Gastrocnemius medialis (tissue), 4 donors: Measurements from ENCODE around the gene BRIP1. TPM values are rescaled to one million over a fixed set of nuclear protein-coding genes. Genes with fewer than 3 reads are reported as not detected.
"Not testable (repeated sequence)": the region's sequence is repeated elsewhere in the genome, so short reads cannot be mapped to it uniquely, and the experiment has no call there.

Experiments used
- ATAC-seq, 2 donors: fragments of 150-250 bp; one replicate each; pipeline ENCODE4 v1.9.1; 2016
- DNase-seq, 2 donors: peaks; one replicate each; pipeline ENCODE4 v3.0.0-alpha.2; 2019
- H3K27ac ChIP-seq, 4 donors: fragments of 200-600 bp; sonication (generic); 1 replicate in 1 of 4; 2 replicates in 3 of 4; pipeline ENCODE4 v1.5.1; 2016 to 2018; ENCODE audit warnings: mild to moderate bottlenecking in 2 of 4, moderate library complexity in 1 of 4
- H3K27me3 ChIP-seq, 3 donors: fragments of 200-600 bp; sonication (generic) in 2 of 3; 1 replicate in 1 of 3; 2 replicates in 2 of 3; pipeline versions ENCODE4 v1.5.1 to v1.6.0; 2016 to 2019; ENCODE audit warnings: mild to moderate bottlenecking in 1 of 3, moderate library complexity in 1 of 3
- H3K36me3 ChIP-seq, 2 donors: fragments of 200-600 bp; sonication (generic) in 1 of 2; one replicate each; pipeline ENCODE4 v1.5.1; 2017 to 2018
- H3K4me1 ChIP-seq, 2 donors: fragments of 200-600 bp; sonication (generic) in 1 of 2; one replicate each; pipeline ENCODE4 v1.5.1; 2016 to 2017; ENCODE audit warnings: mild to moderate bottlenecking in 2 of 2
- H3K4me3 ChIP-seq, 4 donors: fragments of 200-600 bp; sonication (generic) in 3 of 4; 1 replicate in 1 of 4; 2 replicates in 3 of 4; pipeline ENCODE4 v1.5.1; 2016 to 2019; ENCODE audit warnings: mild to moderate bottlenecking in 2 of 4
- H3K9me3 ChIP-seq, 3 donors: fragments of 200-600 bp; sonication (generic) in 2 of 3; 1 replicate in 1 of 3; 2 replicates in 2 of 3; pipeline ENCODE4 v1.5.1; 2016 to 2019
- POLR2A ChIP-seq, 2 donors: fragments of 450-650 bp; IDR thresholded peaks; one replicate each; pipeline ENCODE4 v1.6.1; 2017; ENCODE audit warnings: antibody characterized with exemption in 2 of 2, mild to moderate bottlenecking in 2 of 2, moderate library complexity in 2 of 2
- in situ Hi-C, 4 donors: fragments of 200-750 bp; cut with MboI; loops; one replicate each; pipeline versions ENCODE4 v1.15.0 to v1.8.0; 2017; ENCODE audit warnings: low sequenced_read_pairs in 4 of 4
- intact Hi-C: fragments of 100-400 bp; cut with DNase I; formaldehyde crosslinking; loops from one replicate; pipeline ENCODE4 v1.15.1; 2023; ENCODE audit warnings: low total_unique reads
- total RNA-seq, 4 donors: library from RNA; depleted of rRNA; stranded (reverse); fragments of >200 nt; gene quantifications; one replicate each; pipeline versions ENCODE4 v1.1.0 to v1.2.3, GENCODE V29; 2016
- TF ChIP-seq, protein P1 (sequence below), 5 experiments: fragments of 450-650 bp in 3 of 5; fragments of 200-600 bp in 2 of 5; sonication (generic) in 2 of 5; IDR thresholded peaks in 4 of 5; conservative IDR thresholded peaks in 1 of 5; 1 replicate in 4 of 5; 2 replicates in 1 of 5; pipeline ENCODE4 v1.5.1; 2016 to 2019; ENCODE audit warnings: antibody characterized with exemption in 5 of 5, mild to moderate bottlenecking in 3 of 5, moderate library complexity in 3 of 5

Gene BRIP1
- total RNA-seq, 4 donors from 2014 or later = 0.09 to 0.13 TPM; not detected in 2

DNA sequence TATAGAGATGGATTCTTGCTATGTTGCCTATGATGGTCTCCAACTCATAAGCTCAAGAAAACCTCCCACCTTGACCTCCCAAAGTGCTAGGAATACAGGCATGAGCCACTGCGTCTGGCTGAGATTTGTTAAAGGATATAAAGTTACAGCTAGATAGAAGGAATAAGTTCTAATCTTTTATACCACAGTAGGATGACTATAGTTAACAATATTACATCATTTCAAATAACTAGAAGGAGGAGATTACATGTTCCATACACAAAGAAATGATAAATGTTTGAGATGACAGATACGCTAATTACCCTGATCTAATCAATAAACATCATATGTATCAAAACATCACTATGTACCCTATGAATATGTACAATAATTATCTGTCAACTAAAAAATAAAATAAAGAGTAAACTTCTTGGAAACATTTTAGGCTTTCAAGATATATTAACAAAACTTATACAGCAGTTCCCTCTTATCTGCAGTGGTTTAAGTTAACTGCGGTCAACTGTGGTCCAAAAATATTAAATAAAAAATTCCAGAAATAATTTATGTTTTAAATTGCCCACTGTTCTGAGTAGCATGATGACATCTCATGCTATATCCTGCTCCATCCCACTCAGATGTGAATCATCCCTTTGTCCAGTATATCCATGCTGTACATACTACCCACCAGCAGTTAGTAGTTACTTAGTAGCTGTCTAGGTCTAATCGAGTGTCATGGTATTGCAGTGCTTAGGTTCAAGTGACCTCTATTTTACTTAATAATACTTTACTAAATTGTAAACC, 143.1 kb downstream of the BRIP1 start:
- no peaks in the 10 kb centered on the region for H3K9me3 ChIP-seq
- TF ChIP-seq POLR2A (IDR thresholded peaks at IDR 0.05) = no peak
- TF ChIP-seq, protein P1, sequence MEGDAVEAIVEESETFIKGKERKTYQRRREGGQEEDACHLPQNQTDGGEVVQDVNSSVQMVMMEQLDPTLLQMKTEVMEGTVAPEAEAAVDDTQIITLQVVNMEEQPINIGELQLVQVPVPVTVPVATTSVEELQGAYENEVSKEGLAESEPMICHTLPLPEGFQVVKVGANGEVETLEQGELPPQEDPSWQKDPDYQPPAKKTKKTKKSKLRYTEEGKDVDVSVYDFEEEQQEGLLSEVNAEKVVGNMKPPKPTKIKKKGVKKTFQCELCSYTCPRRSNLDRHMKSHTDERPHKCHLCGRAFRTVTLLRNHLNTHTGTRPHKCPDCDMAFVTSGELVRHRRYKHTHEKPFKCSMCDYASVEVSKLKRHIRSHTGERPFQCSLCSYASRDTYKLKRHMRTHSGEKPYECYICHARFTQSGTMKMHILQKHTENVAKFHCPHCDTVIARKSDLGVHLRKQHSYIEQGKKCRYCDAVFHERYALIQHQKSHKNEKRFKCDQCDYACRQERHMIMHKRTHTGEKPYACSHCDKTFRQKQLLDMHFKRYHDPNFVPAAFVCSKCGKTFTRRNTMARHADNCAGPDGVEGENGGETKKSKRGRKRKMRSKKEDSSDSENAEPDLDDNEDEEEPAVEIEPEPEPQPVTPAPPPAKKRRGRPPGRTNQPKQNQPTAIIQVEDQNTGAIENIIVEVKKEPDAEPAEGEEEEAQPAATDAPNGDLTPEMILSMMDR (IDR thresholded peaks at IDR 0.05 in 4 of 5, conservative IDR thresholded peaks at IDR 0.05 in 1 of 5) = no peak
- no peak for ATAC-seq
- H3K4me3 ChIP-seq = no peak overlapping the region
- H3K27me3 ChIP-seq = no peaks in the 10 kb centered on the region
- no peaks in the 10 kb centered on the region for H3K4me1 ChIP-seq
- no peak overlapping the region for H3K27ac ChIP-seq
- DNase-seq = no peak
- intact Hi-C loops = no loop called here
- H3K36me3 ChIP-seq = no peaks in the 10 kb centered on the region
- in situ Hi-C loops = no loop called here

DNA sequence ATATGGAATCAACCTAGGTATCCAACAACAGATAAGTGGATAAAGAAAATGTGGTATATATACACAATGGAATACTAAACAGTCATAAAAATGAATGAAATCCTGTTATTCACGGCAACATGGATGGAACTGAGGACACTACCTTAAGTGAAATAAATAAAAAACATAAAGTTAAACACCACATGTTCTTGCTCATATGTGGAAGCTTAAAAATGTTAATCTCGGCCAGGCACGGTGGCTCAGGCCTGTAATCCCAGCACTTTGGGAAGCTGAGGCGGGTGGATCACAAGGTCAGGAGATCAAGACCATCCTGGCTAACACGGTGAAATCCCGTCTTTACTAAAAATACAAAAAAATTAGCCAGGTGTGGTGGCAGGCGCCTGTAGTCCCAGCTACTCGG, 144.1 kb downstream of the BRIP1 start:
- H3K4me3 ChIP-seq, intact Hi-C loops, H3K36me3 ChIP-seq, H3K27me3 ChIP-seq, DNase-seq, H3K4me1 ChIP-seq, in situ Hi-C loops, ATAC-seq, H3K9me3 ChIP-seq, H3K27ac ChIP-seq: not testable (repeated sequence)

DNA sequence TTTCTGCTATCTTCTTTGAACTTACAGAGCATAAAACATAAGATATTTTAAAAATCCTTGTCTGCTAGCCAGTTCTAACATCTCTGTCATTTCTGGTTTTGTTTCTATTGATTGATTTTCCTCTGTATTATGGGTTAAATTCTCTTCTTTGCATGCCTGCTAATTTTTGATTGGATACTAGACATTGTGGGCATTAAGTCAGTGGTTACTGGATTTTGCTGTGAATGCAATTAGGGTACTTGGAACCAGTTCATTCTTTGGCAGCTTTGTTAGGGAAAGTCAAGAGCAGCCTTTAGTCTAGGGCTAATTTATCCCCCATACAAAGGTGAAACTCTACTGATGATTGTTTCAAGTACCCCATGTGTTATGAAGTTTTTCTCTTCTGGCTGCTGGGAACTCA, 145.3 kb downstream of the BRIP1 start:
- no peak overlapping the region for H3K27ac ChIP-seq
- DNase-seq (no peak), ATAC-seq (no peak)
- H3K9me3 ChIP-seq = no peaks in the 10 kb centered on the region
- H3K4me3 ChIP-seq = no peak overlapping the region
- H3K27me3 ChIP-seq = no peaks in the 10 kb centered on the region
- no peaks in the 10 kb centered on the region for H3K4me1 ChIP-seq
- TF ChIP-seq, protein P1 (IDR thresholded peaks at IDR 0.05 in 4 of 5, conservative IDR thresholded peaks at IDR 0.05 in 1 of 5) = no peak
- no peak for TF ChIP-seq POLR2A (IDR thresholded peaks at IDR 0.05)
- in situ Hi-C loops (no loop called here), intact Hi-C loops (no loop called here)
- no peaks in the 10 kb centered on the region for H3K36me3 ChIP-seq

DNA sequence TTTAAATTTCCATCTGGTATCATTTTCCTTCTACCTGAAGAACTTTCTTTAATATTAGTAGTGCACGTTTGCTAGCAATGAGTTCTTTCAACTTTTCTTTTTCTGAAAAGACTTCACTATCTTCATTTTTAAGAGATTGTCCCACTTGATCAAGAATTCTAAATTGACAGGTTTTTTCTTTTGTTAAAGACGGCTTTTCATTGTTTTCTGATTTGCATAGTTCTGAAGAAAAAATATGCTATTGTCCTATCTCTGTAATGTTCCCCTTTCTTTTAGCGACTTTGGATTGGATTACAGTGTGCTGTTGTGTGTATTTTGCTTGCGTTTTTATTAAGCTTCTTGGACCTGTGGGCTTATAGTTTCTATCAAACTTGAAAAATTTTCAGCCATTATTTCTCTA, 146.0 kb downstream of the BRIP1 start:
- H3K4me1 ChIP-seq = no peaks in the 10 kb centered on the region
- intact Hi-C loops (no loop called here), in situ Hi-C loops (no loop called here)
- H3K27ac ChIP-seq = no peak overlapping the region
- H3K36me3 ChIP-seq = no peaks in the 10 kb centered on the region
- no peak overlapping the region for H3K4me3 ChIP-seq
- DNase-seq (no peak), ATAC-seq (no peak)
- no peaks in the 10 kb centered on the region for H3K27me3 ChIP-seq
- no peaks in the 10 kb centered on the region for H3K9me3 ChIP-seq
- TF ChIP-seq POLR2A (IDR thresholded peaks at IDR 0.05) = no peak
- TF ChIP-seq, protein P1 (IDR thresholded peaks at IDR 0.05 in 4 of 5, conservative IDR thresholded peaks at IDR 0.05 in 1 of 5) = no peak

DNA sequence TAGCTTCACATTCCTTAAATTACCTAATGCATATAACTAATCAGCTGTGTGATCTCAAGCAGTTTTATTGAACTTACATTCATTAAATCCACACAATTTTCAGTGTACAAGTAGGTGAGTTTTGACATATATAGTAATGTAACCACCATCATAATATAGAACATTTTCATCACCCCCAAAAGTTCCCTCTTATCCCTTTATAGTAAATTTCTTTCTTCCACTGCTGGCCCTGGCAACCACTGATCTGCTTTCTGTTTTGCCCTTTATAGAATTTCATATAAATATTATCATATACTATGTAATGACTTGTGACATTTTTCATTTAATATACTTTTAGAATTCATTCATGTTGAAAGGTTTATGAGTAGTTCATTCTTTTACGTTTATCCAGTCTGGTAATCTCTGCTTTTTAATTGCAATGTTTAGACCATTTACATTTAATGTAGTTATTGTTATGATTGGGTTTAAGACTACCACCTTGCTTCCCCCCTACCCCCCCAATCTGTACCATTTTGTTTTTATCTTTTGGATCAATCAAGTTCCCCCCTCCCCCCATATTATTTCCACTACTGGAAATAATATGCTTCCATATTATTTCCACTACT, 147.0 kb downstream of the BRIP1 start:
- no peak overlapping the region for H3K4me3 ChIP-seq
- H3K27me3 ChIP-seq = no peaks in the 10 kb centered on the region
- H3K27ac ChIP-seq = no peak overlapping the region
- no peak for ATAC-seq
- no peaks in the 10 kb centered on the region for H3K36me3 ChIP-seq
- in situ Hi-C loops (no loop called here), intact Hi-C loops (no loop called here)
- H3K9me3 ChIP-seq = no peaks in the 10 kb centered on the region
- TF ChIP-seq, protein P1 (IDR thresholded peaks at IDR 0.05 in 4 of 5, conservative IDR thresholded peaks at IDR 0.05 in 1 of 5) = no peak
- TF ChIP-seq POLR2A (IDR thresholded peaks at IDR 0.05) = no peak
- DNase-seq = no peak
- H3K4me1 ChIP-seq = no peaks in the 10 kb centered on the region
